OCI-LY1 (cell line): ENCODE results near the gene ZMYND15.

Experiments
- CTCF ChIP-seq: fragments of 200-600 bp; sonication (generic), shearing (Covaris generic); IDR thresholded peaks from 2 replicates; pipeline ENCODE4 v1.5.1; 2017; ENCODE audit warnings: mild to moderate bottlenecking, antibody characterized with exemption, low read length, moderate library complexity, mixed read lengths
- EZH2 ChIP-seq: fragments of 200-600 bp; sonication (generic), shearing (Covaris generic); IDR thresholded peaks from 2 replicates; pipeline ENCODE4 v1.8.0; 2017; ENCODE audit warnings: borderline replicate concordance, mixed run types, mild to moderate bottlenecking, antibody characterized with exemption, low read length, moderate library complexity, mixed read lengths

- TF ChIP-seq CTCF (no peak), EZH2 (no peak)
These were observed 12.3 kb downstream of the ZMYND15 start for GRCh38 chr17:4751932-4752331.
